ENCODE results near the gene SMR3A. TPM values are rescaled to one million over a fixed set of nuclear protein-coding genes. Genes with fewer than 3 reads are reported as not detected.

The SMR3A gene
- not detected for polyA plus RNA-seq (2013, experiment 1 of 2)
- polyA plus RNA-seq (2013, experiment 2 of 2): not detected

- no peaks in the 10 kb centered on the region for H3K4me1 ChIP-seq (ENCODE audit: insufficient read depth, low read length)
- WGBS: 90% methylated on average over 3 of the region's 3 CpGs
- H3K27ac ChIP-seq (ENCODE audit: low read depth, low read length): no peak within 1 kb of the TSS
- no peaks in the 10 kb centered on the region for H3K27me3 ChIP-seq (ENCODE audit: insufficient read depth, low read length)
- no peak within 1 kb of the TSS for H3K4me3 ChIP-seq (ENCODE audit: low read length)
- H3K9me3 ChIP-seq (ENCODE audit: insufficient read depth, low read depth, low read length): no peaks in the 10 kb centered on the region
- H3K36me3 ChIP-seq (ENCODE audit: insufficient read depth, low read length): no peaks in the 10 kb centered on the region
- H3K9ac ChIP-seq (ENCODE audit: low read depth, low read length): no peak within 1 kb of the TSS
Measured at GRCh38 chr4:70360460-70360859, at the start of gene SMR3A. TSS of gene SMR3A (plus strand) at chr4:70360760. CDS start at chr4:70362116, 1,356 bp downstream.

- Histone ChIP-seq H3K27ac (ENCODE audit: low read depth, low read length) (peak overlapping the region; percentile 76), H3K27me3 (ENCODE audit: insufficient read depth, low read length) (no peaks in the 10 kb centered on the region), H3K9me3 (ENCODE audit: insufficient read depth, low read depth, low read length) (no peaks in the 10 kb centered on the region), H3K4me1 (ENCODE audit: insufficient read depth, low read length) (peaks cover 17% of the 10 kb centered on the region; the same call in 1 of the 2 replicates), H3K36me3 (ENCODE audit: insufficient read depth, low read length) (no peaks in the 10 kb centered on the region), H3K4me3 (ENCODE audit: low read length) (no peak overlapping the region), H3K9ac (ENCODE audit: low read depth, low read length) (peak overlapping the region; percentile 29; the same call in 1 of the 2 replicates)
Measured at GRCh38 chr4:70313736-70314135, 46.8 kb upstream of the SMR3A start.

DNA sequence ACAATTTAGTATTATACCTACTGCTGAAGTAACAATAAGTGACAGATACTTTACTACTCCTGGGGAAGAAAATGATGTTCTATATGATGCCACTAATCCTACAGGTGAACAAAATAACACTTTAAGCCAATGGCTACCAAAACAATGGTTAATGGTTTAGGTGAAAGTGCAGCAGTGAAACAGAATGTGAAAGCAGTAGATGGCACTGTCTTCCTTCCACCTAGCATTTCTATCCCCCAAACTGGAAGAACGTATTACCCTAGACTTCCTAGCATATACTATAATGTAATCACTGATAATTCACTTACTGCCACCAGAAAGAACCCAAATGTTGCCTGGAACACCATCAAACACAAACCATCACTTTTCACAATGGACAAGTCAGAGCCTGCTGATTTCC, 44.6 kb upstream of the SMR3A start:
- Histone ChIP-seq H3K9ac (ENCODE audit: low read depth, low read length) (no peak overlapping the region), H3K36me3 (ENCODE audit: insufficient read depth, low read length) (no peaks in the 10 kb centered on the region), H3K4me1 (ENCODE audit: insufficient read depth, low read length) (peaks cover 17% of the 10 kb centered on the region; the same call in 1 of the 2 replicates), H3K9me3 (ENCODE audit: insufficient read depth, low read depth, low read length) (no peaks in the 10 kb centered on the region), H3K27me3 (ENCODE audit: insufficient read depth, low read length) (no peaks in the 10 kb centered on the region), H3K27ac (ENCODE audit: low read depth, low read length) (no peak overlapping the region), H3K4me3 (ENCODE audit: low read length) (no peak overlapping the region)
- WGBS: 58% methylated on average over 1 of the region's 1 CpG

DNA sequence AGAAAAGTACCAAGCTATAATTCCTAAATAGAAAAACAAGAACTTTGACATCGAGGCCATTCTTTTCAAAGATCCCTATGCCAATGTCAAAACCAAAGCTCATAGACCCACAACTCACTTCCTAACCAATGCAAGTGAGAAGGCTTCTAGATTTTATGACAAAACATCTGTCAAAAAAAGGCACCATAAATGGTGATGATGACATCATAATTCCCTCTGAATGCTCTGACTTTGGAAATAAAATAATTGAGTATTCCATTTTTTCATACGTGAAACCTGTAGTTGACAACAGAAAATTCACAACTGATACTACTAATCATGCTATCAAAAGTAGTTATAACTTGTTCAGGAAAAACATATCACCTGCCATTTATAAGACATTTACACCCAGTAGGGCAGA, 34.5 kb upstream of the SMR3A start:
- Histone ChIP-seq H3K36me3 (ENCODE audit: insufficient read depth, low read length) (no peaks in the 10 kb centered on the region), H3K4me1 (ENCODE audit: insufficient read depth, low read length) (no peaks in the 10 kb centered on the region), H3K9ac (ENCODE audit: low read depth, low read length) (no peak overlapping the region), H3K27ac (ENCODE audit: low read depth, low read length) (no peak overlapping the region), H3K9me3 (ENCODE audit: insufficient read depth, low read depth, low read length) (0 out of 2 replicates have a peak, but pooled peaks cover 4% of the 10 kb centered on the region), H3K4me3 (ENCODE audit: low read length) (no peak overlapping the region), H3K27me3 (ENCODE audit: insufficient read depth, low read length) (no peaks in the 10 kb centered on the region)
- WGBS: 98% methylated on average over 2 of the region's 2 CpGs

- Histone ChIP-seq H3K27ac (ENCODE audit: low read depth, low read length) (no peak within 1 kb of the TSS), H3K9ac (ENCODE audit: low read depth, low read length) (no peak within 1 kb of the TSS), H3K4me1 (ENCODE audit: insufficient read depth, low read length) (no peaks in the 10 kb centered on the region), H3K27me3 (ENCODE audit: insufficient read depth, low read length) (no peaks in the 10 kb centered on the region), H3K4me3 (ENCODE audit: low read length) (no peak within 1 kb of the TSS), H3K9me3 (ENCODE audit: insufficient read depth, low read depth, low read length) (no peaks in the 10 kb centered on the region), H3K36me3 (ENCODE audit: insufficient read depth, low read length) (no peaks in the 10 kb centered on the region)
- 88% methylated on average over 3 of the region's 3 CpGs for WGBS
Measured at GRCh38 chr4:70334681-70335080, 25.9 kb upstream of the SMR3A start, which contains the start of gene CABS1. TSS of gene CABS1 (plus strand) at chr4:70334981. CDS start at chr4:70335040, 59 bp downstream.

DNA sequence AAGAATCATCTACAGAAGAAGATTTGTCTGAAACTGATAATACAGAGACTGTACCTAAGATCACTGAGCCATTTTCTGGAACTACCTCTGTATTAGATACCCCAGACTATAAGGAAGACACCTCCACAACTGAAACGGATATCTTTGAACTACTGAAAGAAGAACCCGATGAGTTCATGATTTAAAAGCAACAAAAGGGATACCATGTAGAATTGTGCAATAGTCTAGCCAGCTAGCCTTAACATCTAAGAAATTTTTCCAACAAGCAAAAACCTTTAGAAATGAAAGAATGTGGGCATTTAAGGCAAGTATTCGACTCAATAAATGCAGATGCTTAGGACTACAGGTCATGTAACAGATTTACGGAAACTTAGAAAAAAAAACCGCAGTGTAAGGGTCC, 24.5 kb upstream of the SMR3A start:
- H3K27me3 ChIP-seq (ENCODE audit: insufficient read depth, low read length): no peaks in the 10 kb centered on the region
- 94% methylated on average over 5 of the region's 5 CpGs for WGBS
- no peaks in the 10 kb centered on the region for H3K9me3 ChIP-seq (ENCODE audit: insufficient read depth, low read depth, low read length)
- H3K9ac ChIP-seq (ENCODE audit: low read depth, low read length): no peak overlapping the region
- no peaks in the 10 kb centered on the region for H3K4me1 ChIP-seq (ENCODE audit: insufficient read depth, low read length)
- H3K4me3 ChIP-seq (ENCODE audit: low read length): no peak overlapping the region
- H3K36me3 ChIP-seq (ENCODE audit: insufficient read depth, low read length): no peaks in the 10 kb centered on the region
- no peak overlapping the region for H3K27ac ChIP-seq (ENCODE audit: low read depth, low read length)

GRCh38 chr4:70337886-70338420, 22.6 kb upstream of the SMR3A start:
- Histone ChIP-seq H3K27me3 (ENCODE audit: insufficient read depth, low read length) (no peaks in the 10 kb centered on the region), H3K9ac (ENCODE audit: low read depth, low read length) (no peak overlapping the region), H3K4me3 (ENCODE audit: low read length) (no peak overlapping the region), H3K27ac (ENCODE audit: low read depth, low read length) (no peak overlapping the region), H3K9me3 (ENCODE audit: insufficient read depth, low read depth, low read length) (no peaks in the 10 kb centered on the region), H3K4me1 (ENCODE audit: insufficient read depth, low read length) (no peaks in the 10 kb centered on the region), H3K36me3 (ENCODE audit: insufficient read depth, low read length) (no peaks in the 10 kb centered on the region)
- 95% methylated on average over 1 of the region's 1 CpG for WGBS

DNA sequence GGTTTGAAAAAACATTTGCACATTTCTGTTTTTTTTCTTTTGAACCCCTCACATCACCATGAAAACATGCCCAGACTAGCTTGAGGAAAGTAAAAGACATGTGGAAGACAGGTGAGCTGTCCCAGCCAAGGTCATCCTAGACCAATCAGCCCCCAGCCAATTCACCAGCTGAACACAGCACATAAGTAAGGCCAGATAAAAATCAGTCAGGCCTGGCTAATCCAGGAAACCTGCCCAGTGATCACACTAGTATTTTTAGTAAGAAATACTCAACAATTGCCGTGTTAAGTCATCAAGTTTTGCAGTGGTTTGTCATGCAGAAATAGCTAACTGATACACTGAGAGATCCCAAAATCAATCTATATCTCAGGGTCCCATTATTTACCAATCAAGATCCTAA, 4.4 kb upstream of the SMR3A start:
- no peak overlapping the region for H3K9ac ChIP-seq (ENCODE audit: low read depth, low read length)
- H3K4me3 ChIP-seq (ENCODE audit: low read length): no peak overlapping the region
- H3K27ac ChIP-seq (ENCODE audit: low read depth, low read length): no peak overlapping the region
- H3K4me1 ChIP-seq (ENCODE audit: insufficient read depth, low read length): no peaks in the 10 kb centered on the region
- 91% methylated on average over 1 of the region's 1 CpG for WGBS
- H3K9me3 ChIP-seq (ENCODE audit: insufficient read depth, low read depth, low read length): no peaks in the 10 kb centered on the region
- no peaks in the 10 kb centered on the region for H3K36me3 ChIP-seq (ENCODE audit: insufficient read depth, low read length)
- H3K27me3 ChIP-seq (ENCODE audit: insufficient read depth, low read length): no peaks in the 10 kb centered on the region

GRCh38 chr4:70359115-70359661, 1.4 kb upstream of the SMR3A start:
- no peaks in the 10 kb centered on the region for H3K9me3 ChIP-seq (ENCODE audit: insufficient read depth, low read depth, low read length)
- no peaks in the 10 kb centered on the region for H3K4me1 ChIP-seq (ENCODE audit: insufficient read depth, low read length)
- no peak overlapping the region for H3K4me3 ChIP-seq (ENCODE audit: low read length)
- H3K36me3 ChIP-seq (ENCODE audit: insufficient read depth, low read length): no peaks in the 10 kb centered on the region
- no peak overlapping the region for H3K9ac ChIP-seq (ENCODE audit: low read depth, low read length)
- no peaks in the 10 kb centered on the region for H3K27me3 ChIP-seq (ENCODE audit: insufficient read depth, low read length)
- WGBS: 100% methylated on average over 2 of the region's 3 CpGs
- no peak overlapping the region for H3K27ac ChIP-seq (ENCODE audit: low read depth, low read length)

DNA sequence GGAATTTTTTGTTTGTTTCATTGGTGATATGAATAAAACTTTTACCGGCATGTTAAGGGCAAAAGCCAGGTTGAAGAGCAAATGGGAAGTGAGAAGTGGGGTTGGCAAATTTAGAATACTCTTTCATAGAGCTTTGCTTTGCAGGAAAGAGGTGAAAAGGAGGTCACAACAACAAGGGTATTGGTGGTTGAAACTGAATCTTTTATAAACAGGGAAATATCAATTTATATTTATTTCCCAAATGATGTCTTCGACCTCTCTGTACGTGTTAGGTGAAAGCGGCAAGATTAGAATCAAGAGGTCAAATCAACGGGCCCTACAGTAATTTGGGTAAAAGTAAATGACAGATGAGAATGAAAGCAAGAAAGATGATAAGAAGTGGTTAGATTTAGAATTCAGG, 3.4 kb downstream of the SMR3A start:
- no peak overlapping the region for H3K4me3 ChIP-seq (ENCODE audit: low read length)
- H3K27me3 ChIP-seq (ENCODE audit: insufficient read depth, low read length): no peaks in the 10 kb centered on the region
- H3K27ac ChIP-seq (ENCODE audit: low read depth, low read length): no peak overlapping the region
- H3K4me1 ChIP-seq (ENCODE audit: insufficient read depth, low read length): no peaks in the 10 kb centered on the region
- no peaks in the 10 kb centered on the region for H3K9me3 ChIP-seq (ENCODE audit: insufficient read depth, low read depth, low read length)
- no peak overlapping the region for H3K9ac ChIP-seq (ENCODE audit: low read depth, low read length)
- 95% methylated on average over 5 of the region's 5 CpGs for WGBS
- H3K36me3 ChIP-seq (ENCODE audit: insufficient read depth, low read length): no peaks in the 10 kb centered on the region

- no peaks in the 10 kb centered on the region for H3K9me3 ChIP-seq (ENCODE audit: insufficient read depth, low read depth, low read length)
- WGBS: 90% methylated on average over 2 of the region's 2 CpGs
- no peak overlapping the region for H3K4me3 ChIP-seq (ENCODE audit: low read length)
- H3K4me1 ChIP-seq (ENCODE audit: insufficient read depth, low read length): no peaks in the 10 kb centered on the region
- no peaks in the 10 kb centered on the region for H3K27me3 ChIP-seq (ENCODE audit: insufficient read depth, low read length)
- no peak overlapping the region for H3K9ac ChIP-seq (ENCODE audit: low read depth, low read length)
- H3K27ac ChIP-seq (ENCODE audit: low read depth, low read length): no peak overlapping the region
- H3K36me3 ChIP-seq (ENCODE audit: insufficient read depth, low read length): no peaks in the 10 kb centered on the region
Measured at GRCh38 chr4:70365479-70365878, 4.9 kb downstream of the SMR3A start.

DNA sequence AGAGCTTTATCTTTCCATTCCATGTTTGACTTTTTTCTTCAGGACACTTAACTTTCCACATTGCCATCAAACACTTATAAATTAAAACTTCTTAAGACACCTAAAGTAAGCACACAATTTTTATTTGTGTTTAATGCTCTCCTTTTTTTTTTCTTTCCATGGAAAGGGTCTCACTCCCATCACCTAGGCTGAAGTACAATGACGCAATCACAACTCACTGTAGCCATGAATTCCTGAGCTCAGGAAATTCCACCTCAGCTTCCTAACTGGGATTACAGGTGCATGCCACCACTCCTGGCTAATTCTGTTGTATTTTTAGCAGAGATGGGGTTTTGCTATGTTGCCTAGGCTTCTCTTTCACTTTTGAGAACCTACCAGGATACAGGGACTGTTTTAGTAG, 7.3 kb downstream of the SMR3A start:
- H3K4me3 ChIP-seq (ENCODE audit: low read length): no peak overlapping the region

More for the DNA sequence above, 7.3 kb downstream of the SMR3A start:
- Histone ChIP-seq H3K27ac (ENCODE audit: low read depth, low read length) (no peak overlapping the region), H3K9me3 (ENCODE audit: insufficient read depth, low read depth, low read length) (no peaks in the 10 kb centered on the region), H3K9ac (ENCODE audit: low read depth, low read length) (no peak overlapping the region), H3K4me1 (ENCODE audit: insufficient read depth, low read length) (no peaks in the 10 kb centered on the region), H3K36me3 (ENCODE audit: insufficient read depth, low read length) (no peaks in the 10 kb centered on the region), H3K27me3 (ENCODE audit: insufficient read depth, low read length) (no peaks in the 10 kb centered on the region)
- 92% methylated on average over 1 of the region's 1 CpG for WGBS
